Adrenal gland (tissue), 12 donors: ENCODE data around the gene LCE7A. TPM values are rescaled to one million over a fixed set of nuclear protein-coding genes. Genes with fewer than 3 reads are reported as not detected.

Experiments used
- DNase-seq, 7 donors: peaks; one replicate each; pipeline ENCODE4 v3.0.0-alpha.2; 2019 to 2020
- H3K27ac ChIP-seq, 5 donors: fragments of 200-600 bp; sonication (generic) in 4 of 5; 1 replicate in 3 of 5; 2 replicates in 2 of 5; pipeline versions ENCODE4 v1.5.1 to v1.8.0; 2016 to 2020; ENCODE audit warnings: mild to moderate bottlenecking in 1 of 5
- H3K27me3 ChIP-seq: fragments of 200-600 bp; 2 replicates; pipeline ENCODE4 v1.8.0; 2021
- H3K36me3 ChIP-seq, 2 donors: fragments of 200-600 bp; replicated peaks in 1 of 2; 1 replicate in 1 of 2; 2 replicates in 1 of 2; pipeline versions ENCODE4 v1.5.1 to v1.8.0; 2018 to 2022
- H3K4me1 ChIP-seq, 2 donors: fragments of 200-600 bp; replicated peaks in 1 of 2; 1 replicate in 1 of 2; 2 replicates in 1 of 2; pipeline versions ENCODE4 v1.5.1 to v1.8.0; 2018 to 2021
- H3K4me3 ChIP-seq, 4 donors: fragments of 200-600 bp; sonication (generic) in 3 of 4; one replicate each; pipeline ENCODE4 v1.5.1; 2016 to 2018
- H3K9me3 ChIP-seq, 3 donors: fragments of 200-600 bp; sonication (generic) in 1 of 3; replicated peaks in 1 of 3; 1 replicate in 2 of 3; 2 replicates in 1 of 3; pipeline versions ENCODE4 v1.5.1 to v1.8.0; 2016 to 2021
- POLR2A ChIP-seq, 2 donors: fragments of 450-650 bp; IDR thresholded peaks; one replicate each; pipeline ENCODE4 v1.6.1; 2017; ENCODE audit warnings: antibody characterized with exemption in 2 of 2, mild to moderate bottlenecking in 2 of 2, moderate library complexity in 1 of 2
- WGBS, 4 donors: extraction: QIAGEN DNeasy Blood & Tissue Kit in 2 of 4; methylation state at CpG; one replicate each; pipeline versions ENCODE4 v1.1.5 to v1.1.7; 2013 to 2017; 5-methylcytosine and 5-hydroxymethylcytosine counted together
- intact Hi-C, 2 donors: fragments of 100-400 bp; cut with DNase I; formaldehyde crosslinking; loops; one replicate each; pipeline versions ENCODE4 v1.14.1 to v1.15.0; 2022 to 2023
- polyA plus RNA-seq, 3 donors: library from polyadenylated mRNA; stranded (reverse); fragments of 200-250 nt in 2 of 3; fragments of 350-450 nt in 1 of 3; fragmentation: Illumina TruSeq in 1 of 3; extraction: RNeasy Lipid Tissue Mini Kit (QIAGEN cat#74804) in 1 of 3; gene quantifications; one replicate each; pipeline ENCODE4 v1.2.3, GENCODE V29; 2013 to 2014
- total RNA-seq, 9 donors: library from RNA; depleted of rRNA in 4 of 9; stranded (reverse); fragments of >200 nt in 4 of 9; fragments of 120-200 nt in 1 of 9; fragmentation: NEBNext Ultra II Directional in 1 of 9; extraction: Animal tissue kit (Norgen Biotek cat#: 25700) in 1 of 9; gene quantifications; one replicate each; pipeline versions ENCODE4 v1.1.0 to v1.2.4, GENCODE V29; 2013 to 2023
- TF ChIP-seq, protein P1 (sequence below), 6 experiments: fragments of 450-650 bp in 4 of 6; fragments of 200-600 bp in 2 of 6; sonication (generic) in 1 of 6; IDR thresholded peaks; 1 replicate in 5 of 6; 2 replicates in 1 of 6; pipeline versions ENCODE4 v1.5.1 to v1.8.0; 2016 to 2021; ENCODE audit warnings: antibody characterized with exemption in 6 of 6, mild to moderate bottlenecking in 2 of 6, moderate library complexity in 1 of 6
- donor health status: healthy with polysubstance abuse.
- donor health status: Bipolar disorder and iron deficiency.
- donor health status: DM: yes; HTN: yes; CAD: no.
- donor health status: DM: no; HTN: no; CAD: no.
- donor health status: DM: no; HTN: no; CAD: no.
- donor health status: DM: yes; HTN: yes; CAD: no.

LCE7A gene
- total and polyA plus RNA-seq, 12 donors: not detected

GRCh38 chr1:152888126-152888525, 28.3 kb downstream of the LCE7A start:
- WGBS, 4 donors: 82 to 94% (median 85%) methylated on average over 1 of the region's 1 CpG
- Histone ChIP-seq H3K4me3 (no peak overlapping the region), H3K36me3 (no peaks in the 10 kb centered on the region), H3K27ac (no peak overlapping the region), H3K4me1 (no peaks in the 10 kb centered on the region), H3K27me3 (no peaks in the 10 kb centered on the region), H3K9me3 (no peaks in the 10 kb centered on the region)
- TF ChIP-seq, protein P1, sequence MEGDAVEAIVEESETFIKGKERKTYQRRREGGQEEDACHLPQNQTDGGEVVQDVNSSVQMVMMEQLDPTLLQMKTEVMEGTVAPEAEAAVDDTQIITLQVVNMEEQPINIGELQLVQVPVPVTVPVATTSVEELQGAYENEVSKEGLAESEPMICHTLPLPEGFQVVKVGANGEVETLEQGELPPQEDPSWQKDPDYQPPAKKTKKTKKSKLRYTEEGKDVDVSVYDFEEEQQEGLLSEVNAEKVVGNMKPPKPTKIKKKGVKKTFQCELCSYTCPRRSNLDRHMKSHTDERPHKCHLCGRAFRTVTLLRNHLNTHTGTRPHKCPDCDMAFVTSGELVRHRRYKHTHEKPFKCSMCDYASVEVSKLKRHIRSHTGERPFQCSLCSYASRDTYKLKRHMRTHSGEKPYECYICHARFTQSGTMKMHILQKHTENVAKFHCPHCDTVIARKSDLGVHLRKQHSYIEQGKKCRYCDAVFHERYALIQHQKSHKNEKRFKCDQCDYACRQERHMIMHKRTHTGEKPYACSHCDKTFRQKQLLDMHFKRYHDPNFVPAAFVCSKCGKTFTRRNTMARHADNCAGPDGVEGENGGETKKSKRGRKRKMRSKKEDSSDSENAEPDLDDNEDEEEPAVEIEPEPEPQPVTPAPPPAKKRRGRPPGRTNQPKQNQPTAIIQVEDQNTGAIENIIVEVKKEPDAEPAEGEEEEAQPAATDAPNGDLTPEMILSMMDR (IDR thresholded peaks at IDR 0.05): no peak
- no peak for TF ChIP-seq POLR2A (IDR thresholded peaks at IDR 0.05)
- intact Hi-C loops: no loop called here
- DNase-seq: no peak

- TF ChIP-seq, protein P1 (IDR thresholded peaks at IDR 0.05): no peak
- TF ChIP-seq POLR2A (IDR thresholded peaks at IDR 0.05): no peak
- Histone ChIP-seq H3K36me3 (no peaks in the 10 kb centered on the region), H3K4me1 (no peaks in the 10 kb centered on the region), H3K4me3 (no peak overlapping the region), H3K27ac (no peak overlapping the region), H3K9me3 (no peaks in the 10 kb centered on the region), H3K27me3 (no peaks in the 10 kb centered on the region)
- 73 to 84% (median 81%) methylated on average over 4 of the region's 4 CpGs for WGBS, 4 donors
- DNase-seq: no peak
- intact Hi-C loops: no loop called here
Observed at GRCh38 chr1:152899027-152899426, 39.2 kb downstream of the LCE7A start.

DNA sequence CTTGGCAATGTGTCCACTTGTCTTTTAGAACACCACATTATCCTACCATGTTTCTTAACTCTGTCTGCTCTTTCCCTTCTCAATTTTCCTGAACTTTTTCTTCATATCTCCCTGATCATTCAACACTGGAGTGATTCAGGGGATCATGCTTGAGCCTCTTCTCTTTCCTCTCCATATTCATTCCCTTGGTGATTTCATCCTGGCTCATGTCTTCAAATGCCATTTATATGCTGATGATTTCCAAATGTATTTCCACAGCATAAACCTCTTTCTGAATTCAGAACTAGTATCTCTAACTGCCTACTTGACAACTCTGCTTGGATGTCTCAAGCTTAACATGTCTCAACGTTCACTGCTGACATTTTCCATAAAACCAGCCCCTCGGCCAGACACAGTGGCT, 40.1 kb downstream of the LCE7A start:
- Histone ChIP-seq H3K4me3 (no peak overlapping the region), H3K9me3 (no peaks in the 10 kb centered on the region), H3K27ac (no peak overlapping the region), H3K4me1 (no peaks in the 10 kb centered on the region), H3K27me3 (no peaks in the 10 kb centered on the region), H3K36me3 (no peaks in the 10 kb centered on the region)
- intact Hi-C loops: no loop called here
- TF ChIP-seq POLR2A (IDR thresholded peaks at IDR 0.05): no peak
- TF ChIP-seq, protein P1 (IDR thresholded peaks at IDR 0.05): no peak
- DNase-seq: no peak
- 63 to 78% (median 76%) methylated on average over 2 of the region's 2 CpGs for WGBS, 4 donors

GRCh38 chr1:152901631-152902030, 41.8 kb downstream of the LCE7A start:
- H3K36me3 ChIP-seq: no peaks in the 10 kb centered on the region
- H3K4me1 ChIP-seq: no peaks in the 10 kb centered on the region
- 78 to 82% (median 80%) methylated on average over 3 to 5 of the region's 5 CpGs for WGBS, 4 donors
- intact Hi-C loops: no loop called here
- H3K27ac ChIP-seq: no peak overlapping the region
- no peak overlapping the region for H3K4me3 ChIP-seq
- no peak for DNase-seq
- TF ChIP-seq, protein P1 (IDR thresholded peaks at IDR 0.05): no peak
- TF ChIP-seq POLR2A (IDR thresholded peaks at IDR 0.05): no peak
- no peaks in the 10 kb centered on the region for H3K9me3 ChIP-seq
- H3K27me3 ChIP-seq: no peaks in the 10 kb centered on the region
